ENCODE results near the gene GABRD.
"Not testable (repeated sequence)": the region's sequence is repeated elsewhere in the genome, so short reads cannot be mapped to it uniquely, and the experiment has no call there.

The GABRD gene

DNA sequence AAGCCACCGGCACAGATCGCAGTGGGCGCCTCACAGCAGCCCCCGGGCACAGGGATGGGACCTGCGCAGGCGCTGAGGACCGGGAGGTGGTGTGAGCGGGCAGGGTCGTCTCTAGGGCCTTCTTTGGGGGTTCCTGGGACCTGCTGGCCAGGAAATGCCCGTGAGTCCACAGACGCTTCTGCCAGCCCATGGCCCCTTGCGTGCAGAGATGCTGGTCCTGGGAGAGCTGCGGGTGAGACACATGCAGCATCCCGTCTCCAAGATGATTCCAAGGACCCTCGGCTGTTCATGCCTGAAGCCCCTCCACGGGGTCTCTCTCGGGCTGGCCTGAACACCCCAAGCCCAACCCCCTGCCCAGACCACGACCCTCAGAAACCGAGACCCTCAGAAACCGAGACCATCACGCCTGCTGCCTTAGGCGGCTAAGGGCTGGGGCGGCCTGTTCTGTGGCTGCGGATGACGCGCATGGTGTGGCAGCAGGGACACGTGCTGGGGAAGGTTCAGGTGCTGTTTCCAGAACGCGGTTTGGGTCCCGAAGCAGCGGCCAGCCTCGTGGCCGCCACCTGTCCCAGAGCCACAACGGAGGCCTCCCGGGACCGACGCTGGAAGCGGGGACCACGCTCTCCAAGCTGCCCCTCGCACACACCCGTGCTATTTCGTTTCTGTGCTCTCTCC lies 38.5 kb upstream of the GABRD start:
- TF ChIP-seq, protein P1, sequence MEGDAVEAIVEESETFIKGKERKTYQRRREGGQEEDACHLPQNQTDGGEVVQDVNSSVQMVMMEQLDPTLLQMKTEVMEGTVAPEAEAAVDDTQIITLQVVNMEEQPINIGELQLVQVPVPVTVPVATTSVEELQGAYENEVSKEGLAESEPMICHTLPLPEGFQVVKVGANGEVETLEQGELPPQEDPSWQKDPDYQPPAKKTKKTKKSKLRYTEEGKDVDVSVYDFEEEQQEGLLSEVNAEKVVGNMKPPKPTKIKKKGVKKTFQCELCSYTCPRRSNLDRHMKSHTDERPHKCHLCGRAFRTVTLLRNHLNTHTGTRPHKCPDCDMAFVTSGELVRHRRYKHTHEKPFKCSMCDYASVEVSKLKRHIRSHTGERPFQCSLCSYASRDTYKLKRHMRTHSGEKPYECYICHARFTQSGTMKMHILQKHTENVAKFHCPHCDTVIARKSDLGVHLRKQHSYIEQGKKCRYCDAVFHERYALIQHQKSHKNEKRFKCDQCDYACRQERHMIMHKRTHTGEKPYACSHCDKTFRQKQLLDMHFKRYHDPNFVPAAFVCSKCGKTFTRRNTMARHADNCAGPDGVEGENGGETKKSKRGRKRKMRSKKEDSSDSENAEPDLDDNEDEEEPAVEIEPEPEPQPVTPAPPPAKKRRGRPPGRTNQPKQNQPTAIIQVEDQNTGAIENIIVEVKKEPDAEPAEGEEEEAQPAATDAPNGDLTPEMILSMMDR (IDR thresholded peaks at IDR 0.05; ENCODE audit: insufficient read depth, low read depth, low read length, missing control alignments): no peak
- H3K4me3 ChIP-seq (ENCODE audit: low read length): no peak overlapping the region
- no peak for DNase-seq (ENCODE audit: low read depth)

- TF ChIP-seq, protein P1 (IDR thresholded peaks at IDR 0.05; ENCODE audit: insufficient read depth, low read depth, low read length, missing control alignments): no peak
- no peak for DNase-seq (ENCODE audit: low read depth)
- H3K4me3 ChIP-seq (ENCODE audit: low read length): no peak overlapping the region
Measured at GRCh38 chr1:1981142-1981500, 38.0 kb upstream of the GABRD start.

DNA sequence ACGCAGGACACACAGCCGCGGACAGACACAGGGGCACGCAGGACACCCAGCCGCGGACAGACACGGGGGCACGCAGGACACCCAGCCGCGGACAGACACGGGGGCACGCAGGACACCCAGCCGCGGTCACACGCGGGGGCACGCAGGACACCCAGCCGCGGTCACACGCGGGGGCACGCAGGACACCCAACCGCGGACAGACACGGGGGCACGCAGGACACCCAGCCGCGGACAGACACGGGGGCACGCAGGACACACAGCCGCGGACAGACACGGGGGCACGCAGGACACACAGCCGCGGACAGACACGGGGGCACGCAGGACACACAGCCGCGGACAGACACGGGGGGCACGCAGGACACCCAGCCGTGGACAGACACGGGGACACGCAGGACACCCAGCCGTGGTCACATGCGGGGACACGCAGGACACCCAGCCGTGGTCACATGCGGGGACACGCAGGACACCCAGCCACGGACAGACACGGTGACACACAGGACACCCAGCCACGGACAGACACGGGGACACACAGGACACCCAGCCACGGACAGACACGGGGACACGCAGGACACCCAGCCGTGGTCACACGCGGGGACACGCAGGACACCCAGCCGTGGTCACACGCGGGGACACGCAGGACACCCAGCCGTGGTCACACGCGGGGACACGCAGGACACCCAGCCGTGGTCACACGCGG lies 37.4 kb upstream of the GABRD start:
- DNase-seq (ENCODE audit: low read depth); H3K4me3 ChIP-seq (ENCODE audit: low read length): not testable (repeated sequence)

DNA sequence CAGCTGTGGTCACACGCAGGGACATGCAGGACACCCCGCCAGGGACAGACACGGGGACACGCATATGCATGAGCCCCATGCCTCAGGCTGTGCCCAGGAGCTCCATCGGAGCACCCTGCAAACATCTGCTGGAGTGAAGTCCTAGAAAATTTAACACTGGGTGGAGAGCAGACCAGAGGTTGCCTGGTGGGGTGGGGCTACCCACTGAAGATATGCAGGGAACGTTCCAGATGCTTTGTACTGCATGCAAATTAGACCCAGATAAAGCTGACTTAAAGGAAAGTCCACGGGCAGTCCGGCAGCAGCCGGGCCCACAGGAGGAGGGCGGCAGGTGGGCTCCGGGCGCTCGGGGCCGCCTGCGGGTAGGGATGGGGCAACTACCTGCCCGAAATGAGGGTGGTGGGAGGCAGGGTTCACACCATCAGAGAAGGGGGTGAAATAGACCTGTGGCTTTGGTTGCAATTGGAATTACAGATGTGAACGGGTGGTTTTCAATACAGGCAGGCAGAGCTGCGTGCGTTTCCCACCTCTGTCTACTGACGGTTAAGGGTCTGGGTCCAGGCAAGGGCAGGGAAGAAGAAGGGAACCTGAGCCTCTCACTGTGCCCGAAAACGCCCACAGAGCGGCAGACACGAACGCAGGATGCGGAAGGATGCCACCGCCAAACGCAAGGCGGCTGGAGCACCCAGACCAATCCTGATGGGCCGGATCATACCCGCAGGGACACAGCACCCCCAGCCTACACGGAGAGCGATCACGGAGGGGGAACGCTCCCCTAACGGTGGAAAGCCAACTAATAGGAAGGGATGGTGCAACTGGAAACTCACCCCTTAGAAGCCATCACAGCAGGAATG lies 36.5 kb upstream of the GABRD start:
- TF ChIP-seq, protein P1 (IDR thresholded peaks at IDR 0.05; ENCODE audit: insufficient read depth, low read depth, low read length, missing control alignments): no peak
- no peak for DNase-seq (ENCODE audit: low read depth)
- H3K4me3 ChIP-seq (ENCODE audit: low read length): no peak overlapping the region

GRCh38 chr1:1984560-1985070 lies 34.5 kb upstream of the GABRD start:
- DNase-seq (ENCODE audit: low read depth): no peak
- no peak overlapping the region for H3K4me3 ChIP-seq (ENCODE audit: low read length)
- TF ChIP-seq, protein P1 (IDR thresholded peaks at IDR 0.05; ENCODE audit: insufficient read depth, low read depth, low read length, missing control alignments): no peak

DNA sequence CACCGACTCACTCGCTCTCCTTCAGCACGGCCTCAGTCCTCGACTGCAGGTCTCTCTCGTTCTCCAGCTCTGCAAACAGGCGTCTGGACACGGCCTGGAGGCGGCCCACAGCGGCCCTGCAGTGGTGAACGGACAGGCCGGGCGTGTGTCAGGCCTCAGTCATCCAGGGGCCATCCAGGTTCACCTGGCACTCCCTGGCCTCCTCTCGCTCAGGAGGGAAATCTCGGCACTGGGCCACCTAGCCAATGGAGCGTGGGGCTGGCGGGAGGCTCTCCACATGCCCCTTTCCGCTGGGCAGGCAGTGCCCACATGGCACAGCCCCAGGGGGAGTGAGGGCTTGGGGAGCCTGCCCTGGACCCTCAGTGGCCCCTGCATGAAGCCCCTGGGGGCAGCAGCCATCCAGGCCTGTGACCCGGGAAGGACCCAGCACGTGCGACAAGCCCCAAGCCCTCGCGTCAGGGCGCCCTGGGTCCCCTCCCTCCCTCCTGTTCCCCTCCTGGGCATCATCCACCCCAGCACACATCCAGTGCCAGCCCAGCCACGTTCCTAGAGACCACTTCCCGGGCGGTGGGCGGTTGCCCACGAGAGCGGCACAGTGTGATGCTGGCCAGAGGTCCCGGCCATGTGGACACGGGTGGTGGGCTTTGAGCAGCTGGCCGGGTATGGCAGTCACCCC lies 33.6 kb upstream of the GABRD start:
- no peak for DNase-seq (ENCODE audit: low read depth)
- no peak overlapping the region for H3K4me3 ChIP-seq (ENCODE audit: low read length)
- TF ChIP-seq, protein P1 (IDR thresholded peaks at IDR 0.05; ENCODE audit: insufficient read depth, low read depth, low read length, missing control alignments): no peak

Data from epithelial cell of esophagus (primary cell).